Spleen (tissue), 7 donors: ENCODE measurements around the gene KSR2.

Source experiments
- POLR2A ChIP-seq, 3 donors: fragments of 450-650 bp; IDR thresholded peaks; one replicate each; pipeline ENCODE4 v1.5.1; 2017; ENCODE audit warnings: antibody characterized with exemption in 3 of 3, mild to moderate bottlenecking in 1 of 3
- TF ChIP-seq, protein P1 (sequence below), 11 experiments: fragments of 200-600 bp in 7 of 11; fragments of 450-650 bp in 4 of 11; sonication (generic) in 4 of 11; IDR thresholded peaks in 8 of 11; conservative IDR thresholded peaks in 3 of 11; 1 replicate in 7 of 11; 2 replicates in 4 of 11; pipeline versions ENCODE4 v1.4.0 to v1.8.0; 2016 to 2021; ENCODE audit warnings: antibody characterized with exemption in 11 of 11, inconsistent platforms in 4 of 11, mild to moderate bottlenecking in 1 of 11
- donor health status: DM: no; HTN: no; CAD: no; lungs with moderate emphysema.
- donor health status: DM: no; HTN: no; CAD: no.
- donor health status: DM: no; HTN: no; CAD: no.

DNA sequence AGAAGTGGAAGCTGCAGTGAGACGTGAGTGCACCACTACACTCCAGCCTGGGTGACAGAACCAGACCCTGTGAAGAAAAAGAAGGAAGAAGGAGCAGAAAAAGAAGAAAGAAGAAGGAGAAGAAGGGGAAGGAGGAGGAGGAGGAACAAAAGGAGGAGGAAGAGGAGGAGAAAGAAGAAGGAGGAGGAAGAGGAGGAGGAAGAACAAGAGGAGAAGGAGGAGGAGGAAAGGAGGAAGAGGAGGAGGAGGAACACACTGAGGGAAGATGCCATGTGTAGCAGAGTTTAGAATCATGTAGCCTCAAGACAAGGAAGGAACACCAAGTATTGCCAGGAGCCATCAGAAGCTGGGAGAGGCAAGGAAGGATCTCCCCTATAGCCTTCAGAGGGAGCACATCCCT is 241.5 kb downstream of the KSR2 start:
- TF ChIP-seq, protein P1, sequence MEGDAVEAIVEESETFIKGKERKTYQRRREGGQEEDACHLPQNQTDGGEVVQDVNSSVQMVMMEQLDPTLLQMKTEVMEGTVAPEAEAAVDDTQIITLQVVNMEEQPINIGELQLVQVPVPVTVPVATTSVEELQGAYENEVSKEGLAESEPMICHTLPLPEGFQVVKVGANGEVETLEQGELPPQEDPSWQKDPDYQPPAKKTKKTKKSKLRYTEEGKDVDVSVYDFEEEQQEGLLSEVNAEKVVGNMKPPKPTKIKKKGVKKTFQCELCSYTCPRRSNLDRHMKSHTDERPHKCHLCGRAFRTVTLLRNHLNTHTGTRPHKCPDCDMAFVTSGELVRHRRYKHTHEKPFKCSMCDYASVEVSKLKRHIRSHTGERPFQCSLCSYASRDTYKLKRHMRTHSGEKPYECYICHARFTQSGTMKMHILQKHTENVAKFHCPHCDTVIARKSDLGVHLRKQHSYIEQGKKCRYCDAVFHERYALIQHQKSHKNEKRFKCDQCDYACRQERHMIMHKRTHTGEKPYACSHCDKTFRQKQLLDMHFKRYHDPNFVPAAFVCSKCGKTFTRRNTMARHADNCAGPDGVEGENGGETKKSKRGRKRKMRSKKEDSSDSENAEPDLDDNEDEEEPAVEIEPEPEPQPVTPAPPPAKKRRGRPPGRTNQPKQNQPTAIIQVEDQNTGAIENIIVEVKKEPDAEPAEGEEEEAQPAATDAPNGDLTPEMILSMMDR (IDR thresholded peaks at IDR 0.05 in 8 of 11, conservative IDR thresholded peaks at IDR 0.05 in 3 of 11), result no peak
- TF ChIP-seq POLR2A (IDR thresholded peaks at IDR 0.05), result no peak
